Measurements from ENCODE around the gene ZNF248. TPM values are rescaled to one million over a fixed set of nuclear protein-coding genes. Genes with fewer than 3 reads are reported as not detected.
"Not testable (repeated sequence)": the region's sequence is repeated elsewhere in the genome, so short reads cannot be mapped to it uniquely, and the experiment has no call there.

ZNF248 gene
- total and polyA plus RNA-seq, 5 experiments from 2014 or later, result 4.8 to 19.1 (median 6.7) TPM

GRCh38 chr10:37762287-37762686 is 95.1 kb downstream of the ZNF248 start:
- H3K9me3 Mint-ChIP-seq, result peaks cover 19 to 95% (median 55%) of the 10 kb centered on the region in 9 donors
- no peak overlapping the region for H3K4me3 Mint-ChIP-seq
- POLR2A ChIA-PET, result no interaction called here
- ATAC-seq (no peak), DNase-seq (no peak)
- no peaks in the 10 kb centered on the region for H3K27me3 Mint-ChIP-seq
- peaks cover 2 to 64% (median 57%) of the 10 kb centered on the region in 3 donors for H3K36me3 Mint-ChIP-seq
- H3K4me1 Mint-ChIP-seq, result no peaks in the 10 kb centered on the region
- H3K27ac Mint-ChIP-seq, result no peak overlapping the region

GRCh38 chr10:37760817-37761216 is 96.6 kb downstream of the ZNF248 start:
- POLR2A ChIA-PET, result no interaction called here
- DNase-seq, result no peak
- peaks cover 23 to 93% (median 57%) of the 10 kb centered on the region in 9 donors for H3K9me3 Mint-ChIP-seq

GRCh38 chr10:37758074-37758473 is 99.3 kb downstream of the ZNF248 start:
- DNase-seq (no peak), ATAC-seq (no peak)
- Mint-ChIP-seq H3K27ac (no peak overlapping the region), H3K36me3 (peaks cover 2 to 47% (median 36%) of the 10 kb centered on the region in 3 donors), H3K4me3 (no peak overlapping the region), H3K4me1 (no peaks in the 10 kb centered on the region), H3K27me3 (no peaks in the 10 kb centered on the region), H3K9me3 (peaks cover 26 to 91% (median 55%) of the 10 kb centered on the region in 9 donors)
- POLR2A ChIA-PET, result no interaction called here

More at GRCh38 chr10:37760817-37761216, 96.6 kb downstream of the ZNF248 start:
- H3K27ac Mint-ChIP-seq, result no peak overlapping the region
- H3K36me3 Mint-ChIP-seq, result peaks cover 2 to 63% (median 49%) of the 10 kb centered on the region in 3 donors
- H3K4me1 Mint-ChIP-seq, result no peaks in the 10 kb centered on the region
- no peak for ATAC-seq
- H3K27me3 Mint-ChIP-seq, result no peaks in the 10 kb centered on the region
- H3K4me3 Mint-ChIP-seq, result no peak overlapping the region

- Mint-ChIP-seq H3K36me3 (peaks cover 0 to 35% (median 12%) of the 10 kb centered on the region in 3 donors), H3K9me3 (peaks cover 16 to 92% (median 40%) of the 10 kb centered on the region in 9 donors), H3K4me1 (no peaks in the 10 kb centered on the region), H3K4me3 (no peak overlapping the region), H3K27me3 (no peaks in the 10 kb centered on the region), H3K27ac (no peak overlapping the region)
- POLR2A ChIA-PET, result no interaction called here
- ATAC-seq (no peak), DNase-seq (no peak)
Observed at GRCh38 chr10:37754538-37755323, 102.7 kb downstream of the ZNF248 start.

GRCh38 chr10:37752334-37752875 is 105.0 kb downstream of the ZNF248 start:
- Mint-ChIP-seq H3K27me3 (no peaks in the 10 kb centered on the region), H3K27ac (no peak overlapping the region), H3K4me1 (no peaks in the 10 kb centered on the region), H3K9me3 (peaks cover 16 to 90% (median 32%) of the 10 kb centered on the region in 9 donors), H3K4me3 (no peak overlapping the region), H3K36me3 (peaks cover 0 to 35% (median 5%) of the 10 kb centered on the region in 3 donors)
- ATAC-seq (no peak), DNase-seq (no peak)
- POLR2A ChIA-PET, result no interaction called here

GRCh38 chr10:37748170-37748569 is 109.2 kb downstream of the ZNF248 start:
- Mint-ChIP-seq H3K27ac (no peak overlapping the region), H3K36me3 (peaks cover 0 to 30% (median 0%) of the 10 kb centered on the region in 3 donors), H3K27me3 (no peaks in the 10 kb centered on the region), H3K4me3 (no peak overlapping the region), H3K9me3 (peaks cover 20 to 91% (median 30%) of the 10 kb centered on the region in 9 donors), H3K4me1 (no peaks in the 10 kb centered on the region)
- POLR2A ChIA-PET, result no interaction called here
- ATAC-seq (no peak), DNase-seq (no peak)

- H3K9me3 Mint-ChIP-seq, result peaks cover 18 to 86% (median 33%) of the 10 kb centered on the region in 9 donors
Observed at GRCh38 chr10:37747081-37747480, 110.3 kb downstream of the ZNF248 start.

GRCh38 chr10:37741831-37742230 is 115.6 kb downstream of the ZNF248 start:
- no peaks in the 10 kb centered on the region for H3K4me1 Mint-ChIP-seq
- no peak overlapping the region for H3K4me3 Mint-ChIP-seq
- POLR2A ChIA-PET, result no interaction called here
- peaks cover 0 to 1% (median 0%) of the 10 kb centered on the region in 5 donors for H3K27me3 Mint-ChIP-seq
- no peak overlapping the region for H3K27ac Mint-ChIP-seq
- H3K9me3 Mint-ChIP-seq, result peaks cover 0 to 66% (median 16%) of the 10 kb centered on the region in 9 donors
- ATAC-seq (no peak), DNase-seq (no peak)
- no peaks in the 10 kb centered on the region for H3K36me3 Mint-ChIP-seq

More at GRCh38 chr10:37747081-37747480, 110.3 kb downstream of the ZNF248 start:
- H3K4me1 Mint-ChIP-seq, result no peaks in the 10 kb centered on the region
- DNase-seq, result no peak
- no peak overlapping the region for H3K27ac Mint-ChIP-seq
- H3K4me3 Mint-ChIP-seq, result no peak overlapping the region
- H3K36me3 Mint-ChIP-seq, result peaks cover 0 to 29% (median 0%) of the 10 kb centered on the region in 3 donors
- H3K27me3 Mint-ChIP-seq, result no peaks in the 10 kb centered on the region
- POLR2A ChIA-PET, result no interaction called here
- ATAC-seq, result no peak

- Mint-ChIP-seq H3K4me3 (no peak overlapping the region), H3K9me3 (peaks cover 0 to 49% (median 20%) of the 10 kb centered on the region in 9 donors), H3K4me1 (no peaks in the 10 kb centered on the region), H3K27ac (peak overlapping the region in 1 of 10 donors; percentile 65), H3K27me3 (peaks cover 0 to 2% (median 0%) of the 10 kb centered on the region in 5 donors), H3K36me3 (no peaks in the 10 kb centered on the region)
- POLR2A ChIA-PET, result no interaction called here
- ATAC-seq (no peak), DNase-seq (no peak)
Observed at GRCh38 chr10:37739181-37739580, 118.2 kb downstream of the ZNF248 start.

- ATAC-seq, H3K4me1 Mint-ChIP-seq, H3K36me3 Mint-ChIP-seq, H3K27me3 Mint-ChIP-seq, POLR2A ChIA-PET, H3K4me3 Mint-ChIP-seq, H3K27ac Mint-ChIP-seq, DNase-seq: not testable (repeated sequence)
- H3K9me3 Mint-ChIP-seq, result peaks cover 0 to 44% (median 17%) of the 10 kb centered on the region in 9 donors
Observed at GRCh38 chr10:37738241-37738640, 119.2 kb downstream of the ZNF248 start.

GRCh38 chr10:37737336-37737735 is 120.1 kb downstream of the ZNF248 start:
- H3K36me3 Mint-ChIP-seq, result no peaks in the 10 kb centered on the region
- H3K27me3 Mint-ChIP-seq, result peaks cover 0 to 2% (median 0%) of the 10 kb centered on the region in 5 donors
- POLR2A ChIA-PET, result no interaction called here
- DNase-seq (no peak), ATAC-seq (no peak)
- H3K27ac Mint-ChIP-seq, result no peak overlapping the region
- H3K9me3 Mint-ChIP-seq, result peaks cover 0 to 38% (median 13%) of the 10 kb centered on the region in 9 donors
- H3K4me3 Mint-ChIP-seq, result no peak overlapping the region
- no peaks in the 10 kb centered on the region for H3K4me1 Mint-ChIP-seq

GRCh38 chr10:37736120-37736519 is 121.3 kb downstream of the ZNF248 start:
- Mint-ChIP-seq H3K27me3 (peaks cover 0 to 2% (median 0%) of the 10 kb centered on the region in 5 donors), H3K4me1 (no peaks in the 10 kb centered on the region), H3K9me3 (peaks cover 0 to 28% (median 13%) of the 10 kb centered on the region in 9 donors), H3K36me3 (no peaks in the 10 kb centered on the region), H3K27ac (no peak overlapping the region), H3K4me3 (no peak overlapping the region)
- ATAC-seq (no peak), DNase-seq (no peak)
- POLR2A ChIA-PET, result no interaction called here

GRCh38 chr10:37734971-37735370 is 122.4 kb downstream of the ZNF248 start:
- Mint-ChIP-seq H3K4me1 (no peaks in the 10 kb centered on the region), H3K4me3 (no peak overlapping the region), H3K27me3 (peaks cover 0 to 2% (median 0%) of the 10 kb centered on the region in 5 donors), H3K27ac (no peak overlapping the region), H3K9me3 (peaks cover 0 to 21% (median 10%) of the 10 kb centered on the region in 9 donors), H3K36me3 (no peaks in the 10 kb centered on the region)
- POLR2A ChIA-PET, result no interaction called here
- DNase-seq, result no peak
- no peak for ATAC-seq
